ENCODE results near the gene RAB10. TPM values are rescaled to one million over a fixed set of nuclear protein-coding genes. Genes with fewer than 3 reads are reported as not detected.

The RAB10 gene
- total RNA-seq, 1 experiment from 2014 or later: 167 TPM

- H3K4me1 ChIP-seq (ENCODE audit: control insufficient read depth in 1 of 2, insufficient read depth in 2 of 2, low read length in 2 of 2): peaks cover 8 to 20% of the 10 kb centered on the region in 2 experiments; a peak in 3 of 4 replicates
- no peaks in the 10 kb centered on the region for H3K27me3 ChIP-seq (ENCODE audit: insufficient read depth, low read length)
- H3K9me3 ChIP-seq (ENCODE audit: control insufficient read depth in 1 of 2, insufficient read depth in 1 of 2, low read depth in 1 of 2, low read length in 2 of 2): peaks cover 0 to 5% of the 10 kb centered on the region in 2 experiments; a peak in 2 of 4 replicates
- no peak overlapping the region for H3K4me2 ChIP-seq (ENCODE audit: low read length)
- ATAC-seq (no peak), DNase-seq (ENCODE audit: low read depth, low spot score) (no peak)
- peaks cover 23% of the 10 kb centered on the region; the same call in 1 of the 2 replicates for H4K20me1 ChIP-seq (ENCODE audit: insufficient read depth)
- H3K9ac ChIP-seq (ENCODE audit: low read length): no peak overlapping the region
- H3K36me3 ChIP-seq (ENCODE audit: control insufficient read depth in 1 of 2, insufficient read depth in 2 of 2, low read length in 2 of 2): peaks cover 0 to 16% of the 10 kb centered on the region in 2 experiments; a peak in 1 of 4 replicates
- ChIA-PET POLR2A (interaction anchor here (1.3 kb wide), 1 partner anchor 43 kb away, joined by 3 read pairs; the partner anchor contains the start of gene RAB10), RAD21 (ENCODE audit: low non-redundant PET in 1 of 2, low total read pairs in 2 of 2, uncharacterized antibody in 2 of 2, unreplicated experiment in 2 of 2) (no interaction called here), CTCF (no interaction called here)
- H3K4me3 ChIP-seq (replicated peaks in 1 of 2; ENCODE audit: low read depth in 1 of 2, low read length in 2 of 2): no peak overlapping the region
- peaks cover 100% of the 10 kb centered on the region for H3K79me2 ChIP-seq (ENCODE audit: insufficient read depth, low read length)
- H2AFZ ChIP-seq (ENCODE audit: low read depth, low read length, poor library complexity, severe bottlenecking): no peak overlapping the region
- H3K9me2 ChIP-seq (ENCODE audit: insufficient read depth): no peaks in the 10 kb centered on the region
- BruUV-seq (replicated peaks): no TSS peak
- intact Hi-C loops (cut with micrococcal nuclease): no loop called here
- H3K27ac ChIP-seq (ENCODE audit: low read depth, low read length): no peak overlapping the region
- no peak for TF ChIP-seq CTCF (IDR thresholded peaks at IDR 0.05 in 2 of 3, conservative IDR thresholded peaks at IDR 0.05 in 1 of 3; ENCODE audit: borderline replicate concordance in 1 of 3, insufficient read depth in 1 of 3, low read depth in 2 of 3, low read length in 2 of 3)
- no peak for TF ChIP-seq MAX (IDR thresholded peaks at IDR 0.05)
- TF ChIP-seq SIN3A (IDR thresholded peaks at IDR 0.05; ENCODE audit: low read depth): no peak
- no peak for TF ChIP-seq CBX3 (IDR thresholded peaks at IDR 0.05; ENCODE audit: low read depth)
- TF ChIP-seq EZH2 (IDR thresholded peaks at IDR 0.05): no peak
- no peak for TF ChIP-seq EZH2phosphoT487 (IDR thresholded peaks at IDR 0.05; ENCODE audit: borderline replicate concordance)
- TF ChIP-seq ZNF274 (IDR thresholded peaks at IDR 0.05; ENCODE audit: low read depth, low read length): no peak
- no peak for TF ChIP-seq POLR2A (IDR thresholded peaks at IDR 0.05; ENCODE audit: borderline replicate concordance, extremely low read depth, insufficient read depth, insufficient read length)
Measured at GRCh38 chr2:26077291-26077690, 43.4 kb downstream of the RAB10 start.

GRCh38 chr2:26078939-26079338 lies 45.1 kb downstream of the RAB10 start:
- no peak for DNase-seq (ENCODE audit: low read depth, low spot score)
- intact Hi-C loops (cut with micrococcal nuclease): no loop called here
- Histone ChIP-seq H3K9me2 (ENCODE audit: insufficient read depth) (no peaks in the 10 kb centered on the region), H3K4me1 (ENCODE audit: control insufficient read depth in 1 of 2, insufficient read depth in 2 of 2, low read length in 2 of 2) (peaks cover 8 to 23% of the 10 kb centered on the region in 2 experiments), H3K79me2 (ENCODE audit: insufficient read depth, low read length) (peaks cover 100% of the 10 kb centered on the region), H3K27me3 (ENCODE audit: insufficient read depth, low read length) (no peaks in the 10 kb centered on the region), H3K4me2 (ENCODE audit: low read length) (no peak overlapping the region), H2AFZ (ENCODE audit: low read depth, low read length, poor library complexity, severe bottlenecking) (no peak overlapping the region), H3K9ac (ENCODE audit: low read length) (no peak overlapping the region), H4K20me1 (ENCODE audit: insufficient read depth) (peaks cover 8% of the 10 kb centered on the region; the same call in 1 of the 2 replicates), H3K27ac (ENCODE audit: low read depth, low read length) (no peak overlapping the region), H3K4me3 (replicated peaks in 1 of 2; ENCODE audit: low read depth in 1 of 2, low read length in 2 of 2) (no peak overlapping the region), H3K9me3 (ENCODE audit: control insufficient read depth in 1 of 2, insufficient read depth in 1 of 2, low read depth in 1 of 2, low read length in 2 of 2) (peaks cover 0 to 5% of the 10 kb centered on the region in 2 experiments; a peak in 2 of 4 replicates), H3K36me3 (ENCODE audit: control insufficient read depth in 1 of 2, insufficient read depth in 2 of 2, low read length in 2 of 2) (peaks cover 0 to 17% of the 10 kb centered on the region in 2 experiments; a peak in 1 of 4 replicates)
- ATAC-seq: no peak
- BruUV-seq (replicated peaks): no TSS peak
- RAD21 ChIA-PET (ENCODE audit: low non-redundant PET in 1 of 2, low total read pairs in 2 of 2, uncharacterized antibody in 2 of 2, unreplicated experiment in 2 of 2): no interaction called here
- POLR2A ChIA-PET: no interaction called here
- CTCF ChIA-PET: no interaction called here
- TF ChIP-seq CEBPB (IDR thresholded peaks at IDR 0.05; ENCODE audit: low read depth) (no peak), ZNF274 (IDR thresholded peaks at IDR 0.05; ENCODE audit: low read depth, low read length) (no peak), MAX (IDR thresholded peaks at IDR 0.05) (no peak), ZBTB33 (IDR thresholded peaks at IDR 0.05; ENCODE audit: extremely low read depth, insufficient replicate concordance, low read length) (no peak), POLR2A (IDR thresholded peaks at IDR 0.05; ENCODE audit: borderline replicate concordance, extremely low read depth, insufficient read depth, insufficient read length) (no peak), CBX3 (IDR thresholded peaks at IDR 0.05; ENCODE audit: low read depth) (no peak), EZH2phosphoT487 (IDR thresholded peaks at IDR 0.05; ENCODE audit: borderline replicate concordance) (no peak), RAD21 (IDR thresholded peaks at IDR 0.05; ENCODE audit: low read depth) (no peak), FOSL1 (IDR thresholded peaks at IDR 0.05; ENCODE audit: low read depth) (no peak), POLR2AphosphoS5 (IDR thresholded peaks at IDR 0.05; ENCODE audit: low read depth, low read length) (no peak)

All from HCT116 (cell line).